Endothelial cell of hepatic sinusoid (primary cell): ENCODE data around the gene STK26.
"Not testable (repeated sequence)": the region's sequence is repeated elsewhere in the genome, so short reads cannot be mapped to it uniquely, and the experiment has no call there.

Experiments used
- in situ Hi-C: cut with HindIII; loops from 2 replicates; pipeline ENCODE4 v1.10.0; 2017; ENCODE audit warnings: low sequenced_read_pairs

STK26 gene

DNA sequence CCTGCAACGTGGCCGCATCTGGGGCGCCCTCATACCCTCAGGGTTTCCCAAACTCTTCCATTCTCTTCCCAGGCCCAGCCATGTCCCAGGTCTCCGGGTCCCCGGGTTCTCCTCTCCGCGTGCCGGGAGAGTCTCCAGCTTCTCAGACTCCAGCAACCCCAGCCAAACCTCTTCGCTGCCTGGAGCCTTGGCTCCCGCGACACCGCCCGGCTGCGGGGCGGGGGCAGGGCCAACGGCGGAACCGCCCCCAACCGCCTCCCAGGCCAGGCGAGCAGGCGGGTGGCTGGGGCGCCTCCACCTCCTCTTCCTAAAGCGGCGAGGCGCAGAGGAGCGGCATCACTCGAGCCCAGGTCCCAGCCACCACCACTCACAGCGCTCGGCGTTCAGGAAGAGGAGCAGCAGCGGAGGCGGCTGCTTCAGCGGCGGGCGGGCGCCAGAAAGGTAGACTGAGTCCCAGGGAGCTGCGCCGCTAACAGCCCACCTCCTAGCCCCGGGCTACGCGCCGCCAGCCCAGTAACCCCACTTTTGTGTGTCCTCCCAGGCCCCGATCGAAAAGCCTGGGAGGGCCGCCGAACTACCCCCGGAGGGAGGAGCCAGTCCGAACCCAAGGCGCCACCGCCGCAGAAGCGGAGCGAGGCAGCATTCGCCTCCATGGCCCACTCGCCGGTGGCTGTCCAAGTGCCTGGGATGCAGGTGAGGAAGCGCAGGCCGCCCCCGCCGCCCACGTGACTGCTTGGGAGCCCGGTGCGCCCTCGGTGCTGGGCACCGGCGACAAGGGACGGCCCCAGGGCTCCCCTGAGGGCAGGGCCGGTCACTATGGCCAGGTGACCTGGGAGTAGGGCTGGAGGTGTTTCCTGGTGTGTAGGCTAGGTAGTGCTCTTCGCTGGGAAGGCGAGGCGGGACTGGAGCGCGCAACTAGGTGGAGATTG, at the start of gene STK26:
Gene STK26, plus strand, starts transcription at position 336 of the 929 bp plus-strand sequence. Its CDS starts 316 bp downstream, at position 652.
- in situ Hi-C loops, result no loop called here

DNA sequence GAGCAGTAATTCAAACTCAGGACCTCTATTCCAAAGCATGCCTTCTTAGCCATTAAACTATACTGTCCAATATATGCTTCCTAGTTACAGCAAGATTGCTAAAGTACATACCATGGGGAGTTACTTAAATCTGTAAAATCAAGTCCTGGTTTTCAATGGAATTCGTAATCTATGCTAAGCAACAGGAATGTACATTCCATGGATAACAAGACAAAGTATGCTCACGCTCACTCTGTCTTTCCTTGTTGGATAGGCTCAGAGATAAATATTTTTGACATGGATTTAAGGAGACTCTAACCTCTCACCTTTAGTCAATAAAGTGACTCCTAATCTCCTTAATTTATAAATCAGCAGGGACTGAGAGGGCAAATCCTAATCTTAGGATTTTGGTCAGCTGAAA, 47.3 kb upstream of the STK26 start:
- in situ Hi-C loops, result no loop called here

DNA sequence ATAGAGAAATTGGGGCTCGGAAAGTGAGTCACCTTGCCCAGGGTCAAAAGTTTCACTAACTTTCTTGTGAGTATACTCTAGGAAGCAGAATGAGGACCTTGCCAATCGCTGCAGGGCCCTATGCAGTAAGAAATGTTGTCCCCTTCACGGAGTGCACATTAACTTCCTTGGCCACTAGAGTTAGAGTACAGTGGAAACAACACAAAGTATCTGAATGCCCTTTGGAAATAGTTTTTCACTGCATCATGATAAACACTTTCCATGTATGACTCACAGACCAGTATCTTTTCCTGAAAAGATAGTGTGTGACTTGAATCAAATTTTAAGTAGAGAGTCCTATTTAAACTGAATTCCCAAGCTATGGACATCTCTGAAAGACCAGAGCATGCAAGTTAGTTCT, 45.5 kb upstream of the STK26 start:
- in situ Hi-C loops, result no loop called here

DNA sequence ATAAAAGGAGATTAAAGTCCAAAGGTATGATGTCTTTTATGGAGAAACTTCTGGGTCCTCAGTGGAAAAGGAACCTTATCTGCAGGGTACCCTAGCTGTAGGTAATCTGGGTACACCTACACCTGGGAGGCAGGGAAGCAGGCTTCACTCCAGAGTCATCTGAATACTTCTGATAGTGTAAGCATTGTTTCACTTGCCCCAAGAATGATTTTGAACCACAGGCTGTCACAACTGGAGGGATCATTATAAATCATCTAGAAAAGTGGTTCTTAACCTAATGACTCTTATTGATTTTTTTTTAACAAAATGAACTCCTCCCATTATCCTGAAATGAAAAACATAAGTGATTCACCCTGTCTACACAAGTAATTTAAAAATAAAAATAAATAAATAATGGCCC, 44.0 kb upstream of the STK26 start:
- in situ Hi-C loops, result no loop called here

DNA sequence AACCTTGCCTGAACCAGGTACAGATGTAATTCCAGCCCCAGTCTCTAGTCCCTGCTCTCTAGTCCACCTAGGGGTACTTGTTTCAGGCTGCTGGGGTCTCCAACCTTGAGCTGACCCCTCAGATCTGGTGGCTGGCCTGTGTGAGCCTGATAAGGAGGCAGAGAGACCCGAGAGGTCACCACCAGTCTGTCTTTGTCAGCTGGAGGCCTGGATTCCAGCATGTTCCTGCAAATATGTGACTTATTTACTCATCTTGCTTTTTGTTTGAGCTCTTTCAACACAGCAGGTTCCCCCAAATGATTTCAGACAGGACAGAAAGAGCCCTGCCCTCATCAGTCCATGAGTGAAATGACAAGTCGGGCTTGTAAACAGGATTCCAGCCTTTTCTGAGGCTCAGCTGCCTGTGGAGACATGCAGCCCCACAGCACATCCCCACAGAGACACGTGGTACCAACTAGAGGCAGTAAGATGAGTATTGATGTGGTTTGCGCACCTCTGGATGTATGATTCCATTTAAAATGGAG, 37.5 kb upstream of the STK26 start:
- in situ Hi-C loops, result no loop called here

DNA sequence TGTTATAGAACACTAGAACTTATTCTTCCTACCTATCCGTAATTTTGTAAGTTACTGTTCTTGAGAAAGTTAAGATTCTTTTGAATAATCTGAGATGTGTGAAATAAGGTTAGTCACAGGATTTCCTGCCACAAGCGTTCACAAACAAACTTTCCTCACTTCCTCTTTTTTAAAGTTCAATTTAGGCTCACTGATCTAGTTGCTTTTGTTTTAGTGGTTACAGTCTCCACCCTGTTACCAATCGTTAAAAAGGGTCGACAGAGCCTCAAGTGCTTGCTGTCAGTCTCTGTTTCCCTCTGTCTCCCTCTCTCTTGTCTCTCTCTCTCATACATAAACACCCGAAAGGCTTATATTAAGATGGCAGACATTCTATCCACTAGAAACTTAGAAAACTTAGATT, 35.9 kb upstream of the STK26 start:
- in situ Hi-C loops, result no loop called here

DNA sequence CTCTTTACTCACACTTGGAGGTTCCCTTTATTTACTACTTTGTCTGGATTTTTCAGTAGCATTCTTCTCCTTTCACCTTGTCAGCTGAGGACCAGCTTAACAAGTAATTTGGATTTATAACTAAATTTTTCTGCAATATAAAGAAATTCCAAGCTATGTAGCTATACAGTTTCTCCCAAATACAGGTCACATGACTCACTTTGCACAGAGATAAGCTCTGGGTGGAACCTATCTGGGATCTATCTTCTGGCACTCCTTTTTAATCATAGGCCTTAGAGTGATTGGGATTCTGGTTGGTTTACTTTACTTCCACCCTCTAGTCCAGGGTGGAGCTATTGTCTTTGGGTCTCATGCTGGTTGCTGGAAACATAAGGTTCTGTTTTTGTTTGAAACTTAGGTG, 34.9 kb upstream of the STK26 start:
- in situ Hi-C loops, result no loop called here

DNA sequence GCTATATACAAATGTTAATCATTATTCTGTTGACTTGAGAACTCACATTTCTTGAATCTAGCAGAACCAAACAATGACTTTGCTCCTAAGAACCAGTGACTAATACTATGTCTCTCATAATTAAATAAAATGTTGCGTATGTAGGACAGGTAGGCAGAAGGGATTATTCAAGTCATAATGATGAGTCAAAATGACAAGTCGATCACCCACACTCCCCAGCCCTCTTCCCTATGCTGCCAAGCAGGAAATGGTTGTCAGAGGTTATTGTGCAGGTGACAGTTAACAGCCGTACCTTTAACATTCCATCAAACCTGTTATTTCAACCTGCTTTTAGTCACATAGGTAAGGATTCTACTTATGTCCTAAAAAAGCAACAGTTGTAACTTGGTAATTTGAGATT, 22.0 kb upstream of the STK26 start:
- in situ Hi-C loops, result no loop called here

DNA sequence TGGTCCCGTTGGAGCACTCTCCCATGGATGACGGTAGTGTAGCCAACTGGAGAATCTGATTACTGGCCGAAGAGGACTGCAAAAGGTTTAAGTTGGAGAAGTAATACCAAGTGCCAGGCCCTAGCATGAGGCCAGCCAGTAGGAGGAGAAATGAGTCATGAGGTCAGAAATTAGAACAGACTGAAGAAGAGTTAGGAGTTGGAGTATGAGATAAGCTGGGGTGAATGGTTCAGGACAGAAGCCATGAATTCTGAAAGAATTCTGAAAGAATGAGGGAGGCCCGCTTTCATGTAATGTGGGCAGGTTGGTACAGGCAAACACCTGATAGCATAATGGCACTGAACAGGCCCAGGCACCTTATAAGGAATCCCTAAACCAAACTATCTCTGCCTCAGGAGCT, 18.4 kb upstream of the STK26 start:
- in situ Hi-C loops, result no loop called here

DNA sequence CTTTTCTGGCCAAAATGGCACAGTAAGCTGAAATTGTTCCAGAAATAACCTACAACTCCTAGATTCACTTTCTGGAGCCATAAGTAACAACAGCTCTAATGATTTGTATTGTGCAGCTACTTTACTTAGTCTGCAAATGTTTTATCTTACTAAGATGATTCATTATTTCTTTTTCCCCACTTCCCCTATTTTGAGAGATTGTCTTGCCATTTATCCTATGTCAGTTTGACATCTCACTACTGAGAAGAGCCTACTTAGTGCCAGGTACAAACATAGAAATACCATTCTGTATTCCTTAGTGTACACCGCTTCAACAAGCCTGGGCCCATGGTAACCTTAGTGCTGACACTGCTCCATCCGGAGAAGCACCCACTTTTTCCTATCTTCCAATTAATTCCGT, 13.8 kb upstream of the STK26 start:
- in situ Hi-C loops, result no loop called here

DNA sequence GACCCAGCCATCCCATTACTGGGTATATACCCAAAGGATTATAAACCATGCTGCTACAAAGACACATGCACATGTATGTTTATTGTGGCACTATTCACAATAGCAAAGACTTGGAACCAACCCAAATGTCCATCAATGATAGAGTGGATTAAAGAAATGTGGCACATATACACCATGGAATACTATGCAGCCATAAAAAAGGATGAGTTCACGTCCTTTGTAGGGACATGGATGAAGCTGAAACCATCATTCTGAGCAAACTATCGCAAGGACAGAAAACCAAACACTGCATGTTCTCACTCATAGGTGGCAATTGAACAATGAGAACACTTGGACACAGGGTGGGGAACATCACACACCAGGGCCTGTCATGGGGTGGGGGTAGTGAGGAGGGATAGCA, 12.9 kb upstream of the STK26 start:
- in situ Hi-C loops, result not testable (repeated sequence)

DNA sequence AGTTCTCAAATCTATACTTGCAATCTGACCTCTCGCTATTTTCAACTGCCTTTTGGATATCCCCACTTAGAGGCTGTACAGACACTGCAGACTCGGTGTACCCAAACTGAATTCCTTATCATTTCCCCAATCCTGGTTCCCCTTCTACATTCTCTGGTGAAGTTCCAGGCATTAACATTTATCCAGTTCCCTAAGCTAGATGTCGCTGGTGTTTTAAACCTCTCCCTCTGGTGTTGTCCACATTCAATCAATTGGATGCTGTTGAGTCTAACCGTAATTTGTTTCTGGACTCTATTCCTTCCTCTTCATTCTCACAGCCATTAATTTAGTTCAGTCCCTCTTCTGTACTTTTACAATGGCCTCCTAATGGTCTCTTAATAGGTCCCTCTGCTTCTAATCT, 7.2 kb upstream of the STK26 start:
- in situ Hi-C loops, result no loop called here

DNA sequence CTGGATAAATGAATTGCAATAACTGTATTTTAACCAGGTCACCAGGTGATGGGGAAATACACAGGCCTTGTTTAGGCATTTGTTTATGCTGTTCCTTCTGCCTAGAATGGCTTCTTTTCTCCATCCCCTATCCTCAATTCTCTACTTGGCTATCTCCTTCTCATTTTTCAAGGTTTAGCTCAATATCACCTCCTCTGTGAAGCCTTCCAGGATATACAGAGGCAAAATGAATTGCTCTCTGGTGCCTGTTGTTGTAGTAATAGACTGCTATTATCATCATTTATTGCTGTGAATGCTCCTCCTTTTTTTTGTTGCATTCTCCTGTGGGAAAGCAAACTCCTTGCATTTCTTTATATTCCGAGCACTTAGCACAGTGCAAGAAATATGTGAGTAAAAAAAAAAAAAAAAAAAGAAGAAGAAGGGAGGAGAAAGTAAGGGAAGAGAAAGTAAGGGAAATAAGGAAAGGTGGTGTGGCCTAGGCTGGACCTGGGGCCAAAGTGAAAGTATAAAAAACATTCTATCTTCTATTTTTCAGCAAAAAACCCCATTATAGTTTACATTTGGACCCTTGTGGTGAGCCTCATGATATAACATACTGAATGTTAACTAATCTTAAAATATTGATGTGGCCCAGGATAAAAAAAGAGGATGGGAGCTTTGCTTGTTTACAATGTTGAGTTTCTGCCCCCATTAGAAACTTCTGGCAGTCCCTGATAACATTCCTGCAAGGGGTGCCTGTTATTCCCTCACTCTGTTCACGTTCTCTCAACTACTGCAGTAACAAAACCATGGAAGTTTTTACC, 6.3 kb upstream of the STK26 start:
- in situ Hi-C loops, result no loop called here

DNA sequence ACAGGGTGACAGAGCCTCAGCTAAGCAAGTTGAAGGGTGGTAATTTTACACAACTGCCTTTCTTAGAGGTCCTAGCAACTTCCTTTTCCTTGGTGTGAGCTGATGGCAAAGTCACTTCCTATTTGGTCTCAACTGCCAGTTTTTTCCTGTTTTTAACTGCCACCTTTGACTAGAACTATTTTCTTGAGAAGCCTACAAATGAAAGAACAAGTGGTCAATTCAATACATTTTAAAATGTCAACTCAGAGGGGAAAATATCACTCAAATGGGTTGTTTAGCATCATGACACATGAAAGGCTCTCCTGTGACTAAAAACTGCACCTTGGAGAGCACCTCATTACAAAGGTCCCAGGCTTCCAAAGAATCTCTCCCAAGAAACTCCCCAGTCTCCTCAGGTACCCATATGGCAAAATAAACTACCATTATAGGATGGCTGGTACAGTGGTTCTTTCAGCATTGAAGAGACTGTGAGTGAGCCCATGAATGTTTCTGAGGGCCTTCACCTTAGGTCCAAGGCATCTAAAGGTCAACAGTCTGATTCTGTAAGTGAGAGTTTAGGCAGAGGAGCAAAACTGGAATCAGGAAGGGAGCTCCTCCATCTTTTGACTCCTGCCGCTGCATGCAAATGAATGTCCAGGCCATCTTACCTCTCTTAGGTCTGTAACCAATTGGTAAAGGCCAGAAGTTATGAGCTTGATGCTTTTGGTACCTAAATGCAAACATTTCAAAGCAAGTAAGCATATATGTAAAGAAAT, 5.5 kb upstream of the STK26 start:
- in situ Hi-C loops, result no loop called here

DNA sequence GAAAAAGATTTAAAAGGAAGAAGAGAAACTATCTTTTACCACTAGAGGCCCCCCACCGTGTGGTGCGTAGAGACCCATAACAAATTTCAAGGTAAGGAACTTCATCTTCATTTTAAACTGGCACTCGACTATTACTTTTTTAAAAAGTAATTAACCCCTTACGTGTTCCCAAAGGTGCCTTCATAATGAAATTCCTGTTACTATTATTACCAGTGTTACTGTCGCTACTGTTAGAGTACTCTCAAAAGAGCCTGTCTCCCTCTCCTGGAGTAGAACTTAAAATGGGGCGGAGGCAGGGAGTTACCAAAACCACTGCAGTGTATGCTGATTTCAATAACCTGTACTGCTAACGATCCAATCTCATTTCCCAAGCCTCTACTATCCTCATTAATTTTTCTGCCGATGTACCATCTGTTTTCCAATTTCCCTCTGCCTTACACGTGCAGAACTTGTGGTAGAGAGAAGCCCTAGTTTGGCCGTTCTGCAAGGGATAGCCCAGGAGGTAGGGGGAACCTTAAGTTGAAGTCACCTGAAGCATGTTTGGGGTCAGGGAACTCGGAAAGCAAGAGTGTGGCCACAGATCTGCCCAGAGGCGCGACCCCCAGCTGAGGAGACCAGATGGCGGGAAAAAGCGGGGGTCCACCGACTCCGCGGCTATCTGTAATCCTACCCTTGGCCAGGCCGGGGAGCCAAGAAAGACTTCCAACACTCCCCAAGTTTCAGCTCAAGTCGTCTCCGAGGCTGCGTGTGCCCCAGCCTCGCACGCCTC, 720 bp upstream of the STK26 start:
- in situ Hi-C loops, result no loop called here

DNA sequence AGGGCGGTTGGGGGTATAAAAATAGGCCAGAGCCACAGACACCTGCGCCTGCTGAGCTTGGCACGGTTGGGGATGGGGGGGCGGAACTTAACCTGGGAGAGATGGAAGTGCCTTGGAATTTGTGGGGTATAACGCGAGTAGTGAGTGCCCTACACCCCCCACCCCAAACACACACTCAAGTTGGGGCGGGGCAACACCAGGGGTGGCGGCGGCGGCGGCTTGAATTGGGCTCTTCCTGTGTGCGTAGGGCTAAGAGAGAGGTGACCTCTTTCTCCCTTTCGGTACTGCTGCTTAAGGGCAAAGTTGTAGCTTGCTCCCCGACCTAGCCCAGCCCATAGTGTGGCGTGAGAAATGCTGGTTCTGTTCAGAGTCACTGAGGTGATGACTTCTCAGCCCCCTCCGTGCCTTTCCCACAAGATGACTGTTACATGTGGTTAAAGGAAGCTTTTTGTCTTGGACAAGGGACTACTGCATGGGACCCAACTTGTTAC, 839 bp downstream of the STK26 start:
- in situ Hi-C loops, result no loop called here

DNA sequence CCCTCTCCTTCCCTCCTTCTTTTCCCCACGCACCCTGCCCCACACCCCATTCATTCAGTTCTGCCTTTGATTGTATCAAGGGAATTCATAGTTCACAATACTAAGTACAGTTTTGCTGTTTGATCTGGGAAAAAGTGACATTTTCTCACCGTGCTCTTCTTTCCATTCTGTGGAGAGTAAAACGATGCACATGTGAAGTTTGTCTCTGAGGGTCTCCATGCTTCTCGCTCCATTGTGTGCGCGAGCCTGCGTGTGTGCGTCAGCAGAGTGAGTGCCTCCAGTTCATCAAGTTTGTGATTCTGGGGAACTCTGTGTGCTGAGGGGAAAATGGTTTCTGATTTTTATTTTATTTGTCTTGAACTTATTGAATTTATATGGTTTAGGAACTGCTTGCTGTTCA, 1.9 kb downstream of the STK26 start:
- in situ Hi-C loops, result no loop called here

DNA sequence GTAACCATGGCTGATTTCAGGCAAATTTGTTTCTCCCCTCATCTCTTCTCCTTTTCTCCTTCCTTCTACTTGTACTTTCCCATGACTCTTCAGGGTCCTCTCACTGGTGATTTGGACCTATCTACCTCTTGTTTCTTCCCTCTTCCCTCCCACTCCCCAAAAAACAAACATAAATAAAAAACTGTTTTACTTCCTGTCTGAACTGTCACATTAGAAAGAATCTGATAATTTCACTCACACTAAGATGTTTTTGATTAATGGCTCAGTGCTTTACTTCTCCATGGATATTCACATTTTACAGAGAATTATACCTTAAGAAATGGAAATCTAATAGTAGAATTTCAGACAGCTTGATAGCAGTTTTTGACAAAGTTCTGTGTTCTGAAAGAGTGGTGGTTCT, 7.2 kb downstream of the STK26 start:
- in situ Hi-C loops, result no loop called here

DNA sequence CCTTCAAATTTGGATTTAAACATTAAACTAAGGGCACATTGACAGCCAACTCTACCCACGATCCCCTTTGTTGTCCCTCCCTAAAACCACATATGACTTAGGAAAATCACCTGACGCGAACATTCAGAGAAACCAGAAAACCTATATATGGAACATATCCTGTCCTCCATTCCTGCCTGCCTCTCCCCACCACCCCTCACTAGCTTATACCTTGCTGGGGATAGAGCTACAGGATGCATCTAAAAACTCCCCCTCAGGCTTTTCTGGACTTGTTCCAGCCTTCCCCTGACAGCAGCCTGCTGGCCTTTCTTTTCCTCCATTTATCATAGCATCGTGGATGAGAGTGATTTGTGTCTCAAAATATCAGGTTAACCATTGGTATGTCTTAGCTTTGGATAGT, 8.8 kb downstream of the STK26 start:
- in situ Hi-C loops, result no loop called here

DNA sequence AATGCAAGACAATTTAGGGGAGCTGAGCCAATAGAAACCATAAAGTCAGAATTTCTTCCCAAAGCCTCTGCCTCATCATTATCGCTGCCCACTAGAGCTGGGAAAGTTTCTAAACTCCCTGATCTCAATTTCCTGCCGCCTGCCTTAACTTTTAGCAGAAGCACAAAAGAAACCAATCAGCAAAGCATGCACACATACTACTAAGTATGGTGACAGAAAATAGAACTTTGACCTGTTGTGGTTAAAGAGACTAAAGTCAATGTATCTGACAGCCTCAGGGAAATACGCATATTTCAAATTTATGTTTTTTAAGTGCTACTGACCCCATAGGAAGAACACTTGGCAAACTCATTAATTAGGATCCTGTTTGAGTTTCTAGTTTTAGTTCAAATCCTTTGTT, 10.1 kb downstream of the STK26 start:
- in situ Hi-C loops, result no loop called here
